Omental fat pad (tissue), 4 donors: ENCODE data around the gene TNRC6A. TPM values are rescaled to one million over a fixed set of nuclear protein-coding genes. Genes with fewer than 3 reads are reported as not detected.

ENCODE experiments used
- ATAC-seq: fragments of 150-250 bp; one replicate; pipeline ENCODE4 v1.9.1; 2016; ENCODE audit warnings: mild to moderate bottlenecking, moderate library complexity; ENCODE audit not compliant: low FRiP score
- DNase-seq: peaks from one replicate; pipeline ENCODE4 v3.0.0-alpha.2; 2019; ENCODE audit warnings: low spot score
- CTCF ChIP-seq, 3 donors: fragments of 450-650 bp; IDR thresholded peaks; one replicate each; pipeline ENCODE4 v1.5.1; 2016 to 2017; ENCODE audit warnings: antibody characterized with exemption in 3 of 3, mild to moderate bottlenecking in 3 of 3, moderate library complexity in 2 of 3
- total RNA-seq, 4 donors: library from RNA; depleted of rRNA; stranded (reverse); fragments of >200 nt; gene quantifications; one replicate each; pipeline ENCODE4 v1.1.0, GENCODE V29; 2016

TNRC6A gene
- total RNA-seq, 4 donors from 2014 or later: 30.7 to 89.5 (median 53.0) TPM

- no peak for TF ChIP-seq CTCF (IDR thresholded peaks at IDR 0.05)
- no peak for ATAC-seq
- no peak for DNase-seq
These were observed 5.8 kb upstream of the TNRC6A start for GRCh38 chr16:24723663-24724062.

- DNase-seq: no peak
- no peak for TF ChIP-seq CTCF (IDR thresholded peaks at IDR 0.05)
- no peak for ATAC-seq
These were observed 1.4 kb upstream of the TNRC6A start for GRCh38 chr16:24728011-24728410.

GRCh38 chr16:24728891-24729242, 584 bp upstream of the TNRC6A start:
- no peak for DNase-seq
- no peak for TF ChIP-seq CTCF (IDR thresholded peaks at IDR 0.05)
- ATAC-seq: no peak

- no peak for TF ChIP-seq CTCF (IDR thresholded peaks at IDR 0.05)
- no peak for DNase-seq
- peak; percentile 26 for ATAC-seq
These were observed 732 bp downstream of the TNRC6A start for GRCh38 chr16:24729951-24730815.

GRCh38 chr16:24730914-24731313, 1.5 kb downstream of the TNRC6A start:
- no peak for TF ChIP-seq CTCF (IDR thresholded peaks at IDR 0.05)
- ATAC-seq: no peak
- DNase-seq: no peak

GRCh38 chr16:24731722-24732419, 2.4 kb downstream of the TNRC6A start:
- ATAC-seq (no peak), DNase-seq (no peak)
- TF ChIP-seq CTCF (IDR thresholded peaks at IDR 0.05): no peak
